SK-N-SH treated with all-trans-retinoic acid at 6 μM for 48 hours (cell line): ENCODE results near the gene MAST4.

Experiments
- ATAC-seq: fragments of 200-7000 bp; cut with Tn5 transposase; 3 replicates; pipeline ENCODE4 v1.9.1; 2020; ENCODE audit warnings: mild to moderate bottlenecking, moderate library complexity
- ARNTL ChIP-seq: fragments of 450-650 bp; formaldehyde crosslinking; IDR thresholded peaks from 2 replicates; pipeline ENCODE4 v1.5.0; 2020; ENCODE audit warnings: low read depth, mild to moderate bottlenecking, moderate library complexity, borderline replicate concordance
- CSDC2 ChIP-seq: fragments of 250-450 bp; sonication (Bioruptor Pico); IDR thresholded peaks from 2 replicates; pipeline ENCODE4 v1.5.0; 2020; ENCODE audit warnings: mild to moderate bottlenecking, moderate library complexity
- ESRRG ChIP-seq: fragments of 250-450 bp; sonication (Bioruptor Pico); IDR thresholded peaks from 2 replicates; pipeline ENCODE4 v1.6.1; 2021; ENCODE audit warnings: mild to moderate bottlenecking
- GLIS3 ChIP-seq: fragments of 250-450 bp; sonication (Bioruptor Pico); IDR thresholded peaks from 2 replicates; pipeline ENCODE4 v1.5.0; 2020; ENCODE audit warnings: mild to moderate bottlenecking, moderate library complexity
- ISL1 ChIP-seq: fragments of 250-450 bp; sonication (Bioruptor Pico); IDR thresholded peaks from 2 replicates; pipeline ENCODE4 v2.1.2; 2022; ENCODE audit warnings: mild to moderate bottlenecking, moderate library complexity
- OSR1 ChIP-seq: fragments of 250-450 bp; sonication (Bioruptor Pico); IDR thresholded peaks from 2 replicates; pipeline ENCODE4 v1.8.0; 2022; ENCODE audit warnings: moderate library complexity, mild to moderate bottlenecking, inconsistent platforms
- PPARA ChIP-seq: fragments of 250-450 bp; sonication (Bioruptor Pico); IDR thresholded peaks from 2 replicates; pipeline ENCODE4 v1.5.0; 2020; ENCODE audit warnings: mild to moderate bottlenecking, borderline replicate concordance
- RARB ChIP-seq: fragments of 250-450 bp; sonication (Bioruptor Pico); IDR thresholded peaks from 2 replicates; pipeline ENCODE4 v1.8.0; 2021; ENCODE audit warnings: mild to moderate bottlenecking, moderate library complexity
- SNAI2 ChIP-seq: fragments of 250-450 bp; sonication (Bioruptor Pico); IDR thresholded peaks from 2 replicates; pipeline ENCODE4 v1.5.0; 2020; ENCODE audit warnings: mild to moderate bottlenecking, moderate library complexity
- TCF4 ChIP-seq: fragments of 250-450 bp; sonication (Bioruptor Pico); IDR thresholded peaks from 2 replicates; pipeline ENCODE4 v1.8.0; 2021; ENCODE audit warnings: mild to moderate bottlenecking, moderate library complexity, borderline replicate concordance
- TOX ChIP-seq: fragments of 250-450 bp; sonication (Bioruptor Pico); IDR thresholded peaks from 2 replicates; pipeline ENCODE4 v1.8.0; 2021; ENCODE audit warnings: mild to moderate bottlenecking, moderate library complexity, borderline replicate concordance
- ZFP30 ChIP-seq: fragments of 450-650 bp; formaldehyde crosslinking; IDR thresholded peaks from 2 replicates; pipeline ENCODE4 v1.5.0; 2022; ENCODE audit warnings: mild to moderate bottlenecking, moderate library complexity
- ZNF70 ChIP-seq: fragments of 450-650 bp; formaldehyde crosslinking; IDR thresholded peaks from 2 replicates; pipeline ENCODE4 v1.5.0; 2020; ENCODE audit warnings: mild to moderate bottlenecking, moderate library complexity
- TF ChIP-seq, protein P1 (sequence below): fragments of 250-450 bp; sonication (Bioruptor Pico); IDR thresholded peaks from 2 replicates; pipeline ENCODE4 v1.5.0; 2020; ENCODE audit warnings: mild to moderate bottlenecking, moderate library complexity
- TF ChIP-seq, protein P2 (sequence below): fragments of 250-450 bp; sonication (Bioruptor Pico); IDR thresholded peaks from 2 replicates; pipeline ENCODE4 v1.8.0; 2021; ENCODE audit warnings: low read depth, mild to moderate bottlenecking, moderate library complexity, borderline replicate concordance
- TF ChIP-seq, protein P3 (sequence below): fragments of 250-450 bp; sonication (Bioruptor Pico); IDR thresholded peaks from 2 replicates; pipeline ENCODE4 v1.5.1; 2020; ENCODE audit warnings: low read depth, mild to moderate bottlenecking, moderate library complexity

MAST4 gene

DNA sequence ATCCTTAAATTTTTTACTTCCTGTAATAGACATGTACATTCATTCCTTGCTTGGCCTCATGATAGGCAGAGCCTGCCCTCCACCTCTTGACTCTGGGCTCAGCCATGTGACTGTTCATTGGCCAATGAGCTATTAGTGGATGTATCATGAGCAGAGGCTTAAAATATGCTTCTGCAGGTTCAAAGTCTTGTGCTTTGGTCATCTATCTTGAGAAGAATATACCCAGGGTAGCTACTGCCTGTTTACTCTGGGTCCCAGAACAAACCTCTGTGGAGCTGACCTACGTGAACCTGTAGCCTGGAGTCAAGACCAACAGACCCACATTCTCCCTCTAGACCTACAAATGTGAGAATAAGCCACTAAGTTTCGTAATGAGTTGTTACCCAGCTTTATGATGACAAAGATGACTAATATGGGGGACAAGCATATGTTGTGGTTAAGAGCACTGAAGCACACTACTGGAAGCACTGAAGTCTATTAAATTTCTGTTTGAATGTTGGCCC, 244.4 kb downstream of the MAST4 start (continued):
- TF ChIP-seq, protein P1, sequence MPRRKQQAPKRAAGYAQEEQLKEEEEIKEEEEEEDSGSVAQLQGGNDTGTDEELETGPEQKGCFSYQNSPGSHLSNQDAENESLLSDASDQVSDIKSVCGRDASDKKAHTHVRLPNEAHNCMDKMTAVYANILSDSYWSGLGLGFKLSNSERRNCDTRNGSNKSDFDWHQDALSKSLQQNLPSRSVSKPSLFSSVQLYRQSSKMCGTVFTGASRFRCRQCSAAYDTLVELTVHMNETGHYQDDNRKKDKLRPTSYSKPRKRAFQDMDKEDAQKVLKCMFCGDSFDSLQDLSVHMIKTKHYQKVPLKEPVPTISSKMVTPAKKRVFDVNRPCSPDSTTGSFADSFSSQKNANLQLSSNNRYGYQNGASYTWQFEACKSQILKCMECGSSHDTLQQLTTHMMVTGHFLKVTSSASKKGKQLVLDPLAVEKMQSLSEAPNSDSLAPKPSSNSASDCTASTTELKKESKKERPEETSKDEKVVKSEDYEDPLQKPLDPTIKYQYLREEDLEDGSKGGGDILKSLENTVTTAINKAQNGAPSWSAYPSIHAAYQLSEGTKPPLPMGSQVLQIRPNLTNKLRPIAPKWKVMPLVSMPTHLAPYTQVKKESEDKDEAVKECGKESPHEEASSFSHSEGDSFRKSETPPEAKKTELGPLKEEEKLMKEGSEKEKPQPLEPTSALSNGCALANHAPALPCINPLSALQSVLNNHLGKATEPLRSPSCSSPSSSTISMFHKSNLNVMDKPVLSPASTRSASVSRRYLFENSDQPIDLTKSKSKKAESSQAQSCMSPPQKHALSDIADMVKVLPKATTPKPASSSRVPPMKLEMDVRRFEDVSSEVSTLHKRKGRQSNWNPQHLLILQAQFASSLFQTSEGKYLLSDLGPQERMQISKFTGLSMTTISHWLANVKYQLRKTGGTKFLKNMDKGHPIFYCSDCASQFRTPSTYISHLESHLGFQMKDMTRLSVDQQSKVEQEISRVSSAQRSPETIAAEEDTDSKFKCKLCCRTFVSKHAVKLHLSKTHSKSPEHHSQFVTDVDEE: no peak

DNA sequence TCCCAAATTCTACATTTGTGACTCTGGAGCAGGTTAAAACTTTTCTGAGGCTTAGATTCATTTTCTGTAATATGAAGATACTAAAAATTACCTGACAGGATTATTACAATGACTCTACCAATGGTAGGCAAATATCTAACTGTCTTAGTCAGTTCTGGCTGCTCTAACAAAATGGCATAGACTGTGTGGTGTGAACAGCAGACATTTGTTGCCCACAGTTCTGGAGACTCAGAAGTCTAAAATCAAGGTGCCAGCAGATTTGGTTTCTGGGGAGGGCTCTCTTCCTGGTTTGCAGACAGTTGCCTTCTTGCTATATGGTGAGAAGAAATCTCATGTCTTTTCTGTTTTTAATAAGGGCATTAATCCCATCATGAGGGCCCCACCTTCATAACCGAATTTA, 245.1 kb downstream of the MAST4 start:
- TF ChIP-seq, protein P2, sequence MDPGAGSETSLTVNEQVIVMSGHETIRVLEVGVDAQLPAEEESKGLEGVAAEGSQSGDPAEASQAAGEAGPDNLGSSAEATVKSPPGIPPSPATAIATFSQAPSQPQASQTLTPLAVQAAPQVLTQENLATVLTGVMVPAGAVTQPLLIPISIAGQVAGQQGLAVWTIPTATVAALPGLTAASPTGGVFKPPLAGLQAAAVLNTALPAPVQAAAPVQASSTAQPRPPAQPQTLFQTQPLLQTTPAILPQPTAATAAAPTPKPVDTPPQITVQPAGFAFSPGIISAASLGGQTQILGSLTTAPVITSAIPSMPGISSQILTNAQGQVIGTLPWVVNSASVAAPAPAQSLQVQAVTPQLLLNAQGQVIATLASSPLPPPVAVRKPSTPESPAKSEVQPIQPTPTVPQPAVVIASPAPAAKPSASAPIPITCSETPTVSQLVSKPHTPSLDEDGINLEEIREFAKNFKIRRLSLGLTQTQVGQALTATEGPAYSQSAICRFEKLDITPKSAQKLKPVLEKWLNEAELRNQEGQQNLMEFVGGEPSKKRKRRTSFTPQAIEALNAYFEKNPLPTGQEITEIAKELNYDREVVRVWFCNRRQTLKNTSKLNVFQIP: no peak
- TF ChIP-seq, protein P3, sequence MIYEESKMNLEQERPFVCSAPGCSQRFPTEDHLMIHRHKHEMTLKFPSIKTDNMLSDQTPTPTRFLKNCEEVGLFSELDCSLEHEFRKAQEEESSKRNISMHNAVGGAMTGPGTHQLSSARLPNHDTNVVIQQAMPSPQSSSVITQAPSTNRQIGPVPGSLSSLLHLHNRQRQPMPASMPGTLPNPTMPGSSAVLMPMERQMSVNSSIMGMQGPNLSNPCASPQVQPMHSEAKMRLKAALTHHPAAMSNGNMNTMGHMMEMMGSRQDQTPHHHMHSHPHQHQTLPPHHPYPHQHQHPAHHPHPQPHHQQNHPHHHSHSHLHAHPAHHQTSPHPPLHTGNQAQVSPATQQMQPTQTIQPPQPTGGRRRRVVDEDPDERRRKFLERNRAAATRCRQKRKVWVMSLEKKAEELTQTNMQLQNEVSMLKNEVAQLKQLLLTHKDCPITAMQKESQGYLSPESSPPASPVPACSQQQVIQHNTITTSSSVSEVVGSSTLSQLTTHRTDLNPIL (CRISPR knock-in tag): no peak
- TF ChIP-seq ESRRG: no peak
- TF ChIP-seq OSR1 (CRISPR knock-in tag): no peak
- no peak for TF ChIP-seq SNAI2 (CRISPR knock-in tag)
- TF ChIP-seq RARB: no peak
- TF ChIP-seq ZNF70 (CRISPR knock-in tag): no peak
- TF ChIP-seq ARNTL (CRISPR knock-in tag): no peak
- TF ChIP-seq TCF4 (CRISPR knock-in tag): no peak
- no peak for TF ChIP-seq ISL1 (CRISPR knock-in tag)
- TF ChIP-seq TOX: no peak
- no peak for TF ChIP-seq GLIS3 (CRISPR knock-in tag)
- no peak for ATAC-seq

DNA sequence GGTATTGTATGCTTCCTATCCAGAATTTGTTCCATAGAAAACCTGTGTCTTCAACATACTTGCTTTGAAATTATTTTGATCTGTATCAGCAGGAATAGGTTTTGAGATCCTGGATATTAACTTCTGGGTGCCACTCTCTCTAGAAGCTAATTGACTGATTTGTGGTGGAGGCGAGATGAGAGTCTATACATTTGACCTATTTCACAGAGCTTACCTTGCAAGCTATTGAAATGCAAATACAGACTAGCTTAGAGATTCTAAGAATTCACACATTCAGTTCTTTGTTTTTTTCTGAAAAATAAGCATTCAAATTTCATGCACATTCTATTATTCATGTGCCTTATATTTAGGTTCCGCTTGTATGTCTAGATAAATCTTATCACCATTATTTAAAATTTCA, 246.3 kb downstream of the MAST4 start:
- no peak for ATAC-seq
- TF ChIP-seq ZNF70 (CRISPR knock-in tag): no peak
- TF ChIP-seq, protein P1: no peak
- TF ChIP-seq PPARA (CRISPR knock-in tag): no peak
- no peak for TF ChIP-seq ZFP30 (CRISPR knock-in tag)
- TF ChIP-seq ISL1 (CRISPR knock-in tag): no peak
- TF ChIP-seq ARNTL (CRISPR knock-in tag): no peak

DNA sequence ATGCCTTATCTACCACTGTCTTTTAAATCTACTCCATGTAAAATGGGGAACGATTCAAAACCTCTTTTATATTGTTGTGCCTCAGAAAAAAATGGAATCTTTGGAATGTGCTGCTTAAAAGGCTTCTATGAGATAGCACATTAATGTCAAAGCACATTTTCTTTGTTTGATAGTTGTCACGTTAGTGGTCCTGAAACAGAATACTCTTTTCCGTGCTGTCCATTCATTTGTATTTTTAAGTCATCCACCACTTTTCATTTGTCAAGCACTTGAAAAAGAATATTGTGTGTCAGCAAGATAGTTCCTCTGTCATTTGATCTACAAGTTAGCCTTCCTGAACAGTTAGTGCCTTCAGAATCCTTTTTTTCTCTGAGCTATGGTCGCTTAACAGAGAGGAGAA, 246.9 kb downstream of the MAST4 start:
- no peak for ATAC-seq
- TF ChIP-seq PPARA (CRISPR knock-in tag): no peak
- TF ChIP-seq TOX: no peak
- peak; percentile 72 for TF ChIP-seq ISL1 (CRISPR knock-in tag)
- TF ChIP-seq OSR1 (CRISPR knock-in tag): no peak
- no peak for TF ChIP-seq CSDC2 (CRISPR knock-in tag)
- no peak for TF ChIP-seq RARB
- TF ChIP-seq, protein P3 (CRISPR knock-in tag): no peak
- no peak for TF ChIP-seq ESRRG
